Measurements from ENCODE around the gene NMUR1. TPM values are rescaled to one million over a fixed set of nuclear protein-coding genes. Genes with fewer than 3 reads are reported as not detected.
"Not testable (repeated sequence)": the region's sequence is repeated elsewhere in the genome, so short reads cannot be mapped to it uniquely, and the experiment has no call there.

The NMUR1 gene
- total RNA-seq, 1 donor, result not detected

DNA sequence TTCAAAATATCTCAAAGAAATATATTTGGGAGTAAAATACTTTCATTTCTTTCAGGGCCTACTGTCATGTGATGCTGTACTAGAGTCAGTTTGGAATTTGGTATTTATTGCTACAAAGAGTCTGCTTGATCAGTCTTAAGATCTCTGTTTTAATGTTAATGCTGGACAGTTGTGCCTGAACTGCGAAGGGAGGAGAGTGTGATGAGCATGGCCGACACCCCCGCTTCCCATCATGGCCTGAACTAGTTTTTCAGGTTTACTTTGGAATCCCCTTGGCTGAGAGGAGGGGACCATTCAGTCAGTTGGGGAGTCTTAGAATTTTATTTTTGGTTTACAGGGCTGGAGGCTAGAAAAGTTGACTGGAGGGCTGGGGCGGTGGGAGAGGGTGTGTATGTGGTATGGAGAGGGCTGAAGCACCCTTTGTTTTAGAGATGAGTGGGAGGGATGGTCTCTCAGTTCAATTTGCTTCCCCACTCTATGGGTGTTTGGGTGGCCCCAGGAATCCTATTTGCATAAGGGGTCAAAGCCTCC is 41.5 kb upstream of the NMUR1 start:
- DNase-seq (ENCODE audit: low read depth), result peak; percentile 8
- H3K4me3 ChIP-seq (ENCODE audit: low read depth, low read length), result no peak overlapping the region
- TF ChIP-seq, protein P1, sequence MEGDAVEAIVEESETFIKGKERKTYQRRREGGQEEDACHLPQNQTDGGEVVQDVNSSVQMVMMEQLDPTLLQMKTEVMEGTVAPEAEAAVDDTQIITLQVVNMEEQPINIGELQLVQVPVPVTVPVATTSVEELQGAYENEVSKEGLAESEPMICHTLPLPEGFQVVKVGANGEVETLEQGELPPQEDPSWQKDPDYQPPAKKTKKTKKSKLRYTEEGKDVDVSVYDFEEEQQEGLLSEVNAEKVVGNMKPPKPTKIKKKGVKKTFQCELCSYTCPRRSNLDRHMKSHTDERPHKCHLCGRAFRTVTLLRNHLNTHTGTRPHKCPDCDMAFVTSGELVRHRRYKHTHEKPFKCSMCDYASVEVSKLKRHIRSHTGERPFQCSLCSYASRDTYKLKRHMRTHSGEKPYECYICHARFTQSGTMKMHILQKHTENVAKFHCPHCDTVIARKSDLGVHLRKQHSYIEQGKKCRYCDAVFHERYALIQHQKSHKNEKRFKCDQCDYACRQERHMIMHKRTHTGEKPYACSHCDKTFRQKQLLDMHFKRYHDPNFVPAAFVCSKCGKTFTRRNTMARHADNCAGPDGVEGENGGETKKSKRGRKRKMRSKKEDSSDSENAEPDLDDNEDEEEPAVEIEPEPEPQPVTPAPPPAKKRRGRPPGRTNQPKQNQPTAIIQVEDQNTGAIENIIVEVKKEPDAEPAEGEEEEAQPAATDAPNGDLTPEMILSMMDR (IDR thresholded peaks at IDR 0.05; ENCODE audit: insufficient read depth, low read depth, low read length), result no peak

DNA sequence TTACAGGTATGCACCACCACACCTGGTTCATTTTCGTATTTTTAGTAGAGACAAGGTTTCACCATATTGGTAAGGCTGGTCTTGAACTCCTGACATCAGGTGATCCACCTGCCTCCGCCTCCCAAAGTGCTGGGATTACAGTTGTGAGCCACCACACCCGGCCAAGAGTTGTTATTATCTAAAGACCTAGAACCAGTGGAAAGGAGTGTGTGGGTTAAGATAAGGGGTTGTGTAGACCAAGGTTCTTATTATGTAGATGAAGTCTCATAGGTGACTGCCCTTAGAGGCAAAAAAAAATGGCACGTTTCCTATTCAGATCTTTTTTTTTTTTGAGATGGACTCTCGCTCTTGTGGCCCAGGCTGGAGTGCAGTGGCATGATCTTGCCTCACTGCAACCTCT is 40.7 kb upstream of the NMUR1 start:
- H3K4me3 ChIP-seq (ENCODE audit: low read depth, low read length); DNase-seq (ENCODE audit: low read depth): not testable (repeated sequence)

DNA sequence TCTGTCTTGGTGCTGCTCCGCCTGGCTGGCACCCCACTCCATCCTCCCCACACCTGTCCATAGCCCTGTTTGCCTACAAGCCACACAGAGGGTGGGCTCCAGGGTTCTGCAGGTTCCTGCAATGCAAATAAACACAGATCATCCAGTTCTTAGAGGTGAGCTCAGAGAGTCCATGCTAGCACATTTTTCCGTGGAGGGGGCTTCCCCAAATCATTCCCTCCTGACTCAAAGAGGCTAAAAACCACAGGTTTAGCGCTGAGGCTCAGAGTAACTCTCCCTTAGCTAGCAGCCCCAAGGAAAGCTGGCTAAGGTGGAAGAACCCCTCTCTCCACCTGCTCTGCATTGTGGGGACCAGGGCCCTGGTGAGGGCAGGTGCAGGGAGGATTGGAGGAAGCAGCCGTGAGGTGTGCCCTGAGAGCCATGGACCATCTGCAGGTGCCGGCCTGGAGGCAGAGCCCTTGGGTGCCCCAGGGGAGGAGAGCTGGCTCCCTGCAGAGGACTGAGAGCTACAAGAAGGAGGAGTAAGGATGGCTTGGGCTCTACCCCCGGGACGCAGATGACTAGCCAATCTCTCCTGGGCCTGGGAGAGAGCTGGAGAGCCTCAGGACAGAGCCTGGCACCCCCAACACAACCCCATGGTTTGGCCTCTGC is 38.7 kb upstream of the NMUR1 start:
- H3K4me3 ChIP-seq (ENCODE audit: low read depth, low read length), result no peak overlapping the region
- DNase-seq (ENCODE audit: low read depth), result no peak
- TF ChIP-seq, protein P1 (IDR thresholded peaks at IDR 0.05; ENCODE audit: insufficient read depth, low read depth, low read length), result no peak

DNA sequence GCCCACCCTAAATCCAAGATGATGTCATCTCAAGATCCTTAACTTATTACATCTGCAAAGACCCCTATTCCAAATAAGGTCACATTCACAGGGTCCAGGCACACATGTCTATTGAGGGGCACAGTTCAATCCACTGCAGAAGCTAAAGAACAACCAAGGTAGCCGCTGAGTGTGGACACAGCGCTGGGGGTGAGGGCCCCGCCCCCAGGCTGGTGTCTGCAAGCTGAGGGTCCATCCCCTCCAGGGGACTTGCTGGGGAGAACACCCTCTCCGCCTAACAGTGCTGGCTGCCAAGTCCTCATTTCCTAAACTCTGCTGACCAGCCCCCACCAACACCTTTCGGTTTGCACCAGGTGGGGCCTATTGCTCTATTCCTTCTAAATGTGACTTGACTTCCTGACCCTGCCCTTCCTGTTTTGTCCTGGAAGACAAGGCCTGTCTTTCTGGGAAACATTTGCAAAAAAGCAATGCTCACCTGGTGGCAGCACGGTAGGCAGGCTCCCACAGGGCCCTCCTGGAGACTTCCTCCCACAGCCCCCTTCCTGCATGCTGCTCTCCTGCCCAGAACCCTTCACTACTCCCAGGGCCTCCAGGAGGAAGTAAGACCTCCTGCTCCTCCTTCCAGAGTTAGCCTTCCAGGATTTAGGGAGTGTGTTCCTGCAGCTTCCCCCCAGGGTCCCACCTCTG is 38.0 kb upstream of the NMUR1 start:
- no peak for DNase-seq (ENCODE audit: low read depth)
- H3K4me3 ChIP-seq (ENCODE audit: low read depth, low read length), result no peak overlapping the region
- TF ChIP-seq, protein P1 (IDR thresholded peaks at IDR 0.05; ENCODE audit: insufficient read depth, low read depth, low read length), result no peak

DNA sequence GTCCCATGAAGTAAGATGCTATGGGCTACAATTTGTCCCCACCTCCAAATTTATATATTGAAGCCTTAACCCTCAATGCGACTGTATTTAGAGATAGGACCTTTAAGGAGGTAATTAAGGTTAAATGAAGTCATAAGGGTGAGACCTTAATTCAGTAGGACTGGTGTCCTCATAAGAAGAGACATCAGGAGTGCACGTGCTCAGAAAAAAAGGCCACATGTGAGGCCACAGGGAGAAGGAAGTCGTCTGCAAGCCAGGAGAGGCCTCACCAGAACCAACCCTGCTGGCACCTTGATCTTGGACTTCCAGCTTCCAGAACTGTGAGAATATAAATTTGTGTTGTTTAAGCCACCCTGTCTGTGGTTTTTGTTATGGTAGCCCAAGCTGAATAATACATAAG is 36.9 kb upstream of the NMUR1 start:
- TF ChIP-seq, protein P1 (IDR thresholded peaks at IDR 0.05; ENCODE audit: insufficient read depth, low read depth, low read length), result no peak
- no peak overlapping the region for H3K4me3 ChIP-seq (ENCODE audit: low read depth, low read length)
- no peak for DNase-seq (ENCODE audit: low read depth)

DNA sequence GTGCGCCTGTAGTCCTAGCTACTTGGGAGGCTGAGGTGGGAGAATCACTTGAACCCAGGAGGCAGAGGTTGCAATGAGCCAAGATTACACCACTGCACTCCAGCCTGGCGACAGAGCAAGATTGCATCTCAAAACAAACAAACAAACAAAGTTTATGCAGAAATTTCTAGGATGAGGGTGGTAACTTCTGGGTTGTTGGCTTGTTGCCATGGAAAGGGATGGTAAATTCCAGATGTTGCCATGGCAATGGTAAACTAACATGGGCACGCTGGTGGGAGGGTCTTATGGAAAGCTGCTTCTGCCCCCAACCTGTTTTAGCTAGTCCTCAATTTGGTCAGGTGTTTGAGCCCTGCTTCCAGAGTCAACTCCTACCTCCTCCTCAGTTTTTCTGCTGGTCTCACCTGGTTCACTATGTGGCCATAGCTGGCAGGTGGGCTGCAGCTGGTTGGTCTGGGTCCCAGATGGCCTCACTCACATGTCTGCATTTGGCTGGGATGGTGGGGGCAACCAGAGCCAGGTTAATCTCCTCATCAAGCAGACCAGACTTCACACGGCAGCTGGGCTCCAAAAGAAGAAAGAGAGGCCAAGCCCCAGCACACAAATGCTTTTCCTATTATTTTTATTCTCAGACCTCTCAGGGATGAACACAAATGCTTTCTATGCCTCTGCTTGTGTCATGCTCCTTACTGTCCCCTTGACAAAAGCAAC is 35.8 kb upstream of the NMUR1 start:
- TF ChIP-seq, protein P1 (IDR thresholded peaks at IDR 0.05; ENCODE audit: insufficient read depth, low read depth, low read length), result no peak
- DNase-seq (ENCODE audit: low read depth), result no peak
- H3K4me3 ChIP-seq (ENCODE audit: low read depth, low read length), result no peak overlapping the region

DNA sequence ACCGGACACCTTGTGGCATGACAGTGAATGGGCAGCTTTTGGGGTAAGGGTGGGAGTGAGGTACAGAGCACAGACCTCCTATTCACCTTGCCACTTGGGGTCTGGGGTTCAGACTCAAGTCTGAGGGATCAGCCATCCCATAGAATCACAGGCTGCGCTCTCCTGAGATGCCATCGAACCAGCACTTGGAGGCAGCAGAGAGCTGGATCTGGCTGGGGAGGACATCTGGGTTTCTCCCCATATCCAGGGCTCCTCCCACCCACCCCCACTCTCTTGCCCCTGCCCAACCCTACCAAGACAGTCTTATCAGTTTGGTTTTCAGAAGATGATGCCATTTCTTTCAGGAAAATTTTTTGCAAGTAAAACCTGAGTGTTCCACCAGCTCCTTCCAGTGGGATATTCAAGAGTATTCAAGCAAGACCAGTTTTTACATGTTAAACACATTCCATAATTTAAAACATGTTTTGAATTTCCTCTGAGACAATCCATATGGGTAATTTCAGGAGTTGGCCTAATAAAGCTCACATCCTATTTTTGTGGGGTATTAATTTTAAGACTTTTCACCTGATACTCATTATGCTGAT is 33.2 kb upstream of the NMUR1 start:
- DNase-seq (ENCODE audit: low read depth), result peak; percentile 65
- TF ChIP-seq, protein P1 (IDR thresholded peaks at IDR 0.05; ENCODE audit: insufficient read depth, low read depth, low read length), result peak; percentile 77
- H3K4me3 ChIP-seq (ENCODE audit: low read depth, low read length), result no peak overlapping the region

Data from fibroblast of villous mesenchyme (primary cell).